HG03469 (cell line): ENCODE measurements around the gene CRABP2.

ENCODE experiments used
- ATAC-seq: cut with Tn5 transposase; IDR thresholded peaks from one replicate; pipeline ENCODE4 v1.9.1; 2021; ENCODE audit warnings: mild to moderate bottlenecking, moderate library complexity, moderate number of reproducible peaks; ENCODE audit not compliant: unreplicated experiment

The CRABP2 gene

GRCh38 chr1:156742801-156743200 is 37.4 kb upstream of the CRABP2 start:
- no peak for ATAC-seq

- no peak for ATAC-seq
These were observed 36.6 kb upstream of the CRABP2 start for GRCh38 chr1:156742017-156742416.

- ATAC-seq: no peak
These were observed 36.1 kb upstream of the CRABP2 start for GRCh38 chr1:156741481-156741983.

- ATAC-seq: peak; percentile 73
These were observed 35.5 kb upstream of the CRABP2 start, which contains the start of gene MRPL24 for GRCh38 chr1:156740741-156741480. TSS of gene MRPL24 (minus strand) at chr1:156741088. CDS start at chr1:156738704, 2,384 bp downstream.

- no peak for ATAC-seq
These were observed 34.9 kb upstream of the CRABP2 start for GRCh38 chr1:156740237-156740740.

- ATAC-seq: no peak
These were observed 33.5 kb upstream of the CRABP2 start for GRCh38 chr1:156738916-156739315.

GRCh38 chr1:156738407-156738806 is 33.0 kb upstream of the CRABP2 start:
- no peak for ATAC-seq

- ATAC-seq: no peak
These were observed 28.7 kb upstream of the CRABP2 start for GRCh38 chr1:156733989-156734584.

GRCh38 chr1:156728599-156729462 is 23.4 kb upstream of the CRABP2 start, which contains the start of gene ISG20L2:
TSS of gene ISG20L2 (minus strand) at chr1:156728766. CDS start at chr1:156727652, 1,114 bp downstream.
- peak; percentile 79 for ATAC-seq

- ATAC-seq: peak; percentile 29
These were observed 22.7 kb upstream of the CRABP2 start, which contains the start of gene METTL25B for GRCh38 chr1:156727926-156728598. TSS of gene METTL25B (plus strand) at chr1:156728469. CDS start at chr1:156729105, 636 bp downstream.

- ATAC-seq: no peak
These were observed 22.1 kb upstream of the CRABP2 start for GRCh38 chr1:156727492-156727891.

- ATAC-seq: no peak
These were observed 21.3 kb upstream of the CRABP2 start for GRCh38 chr1:156726549-156727226.

GRCh38 chr1:156725683-156726280 is 20.4 kb upstream of the CRABP2 start:
- ATAC-seq: no peak

- no peak for ATAC-seq
These were observed 16.2 kb upstream of the CRABP2 start for GRCh38 chr1:156721535-156721934.

- ATAC-seq: no peak
These were observed 15.7 kb upstream of the CRABP2 start for GRCh38 chr1:156721131-156721530.

GRCh38 chr1:156717351-156717750 is 12.0 kb upstream of the CRABP2 start:
- no peak for ATAC-seq

GRCh38 chr1:156714830-156715229 is 9.4 kb upstream of the CRABP2 start:
- no peak for ATAC-seq

GRCh38 chr1:156712626-156713025 is 7.2 kb upstream of the CRABP2 start:
- no peak for ATAC-seq
